HEK293T (cell line): ENCODE measurements around the gene CDHR2.

Source experiments
- ARNT ChIP-seq: fragments of 450-650 bp; IDR thresholded peaks from 2 replicates; pipeline ENCODE4 v1.6.1; 2017; ENCODE audit warnings: mild to moderate bottlenecking
- BHLHE40 ChIP-seq: fragments of 450-650 bp; IDR thresholded peaks from 2 replicates; pipeline ENCODE4 v1.6.1; 2016; ENCODE audit warnings: mild to moderate bottlenecking, moderate library complexity, borderline replicate concordance
- CTBP1 ChIP-seq: fragments of 450-650 bp; IDR thresholded peaks from 2 replicates; pipeline ENCODE4 v1.6.1; 2016; ENCODE audit warnings: borderline replicate concordance
- ELF4 ChIP-seq: fragments of 450-650 bp; IDR thresholded peaks from 2 replicates; pipeline ENCODE4 v1.6.1; 2017; ENCODE audit warnings: antibody characterized with exemption
- FOXA1 ChIP-seq: fragments of 450-650 bp; IDR thresholded peaks from 2 replicates; pipeline ENCODE4 v1.6.1; 2016; ENCODE audit warnings: mild to moderate bottlenecking
- FOXK2 ChIP-seq: fragments of 450-650 bp; IDR thresholded peaks from 2 replicates; pipeline ENCODE4 v1.6.1; 2016; ENCODE audit warnings: mild to moderate bottlenecking
- FOXM1 ChIP-seq: fragments of 450-650 bp; IDR thresholded peaks from 2 replicates; pipeline ENCODE4 v1.6.1; 2017; ENCODE audit warnings: mild to moderate bottlenecking, borderline replicate concordance
- HDGF ChIP-seq: fragments of 450-650 bp; IDR thresholded peaks from 2 replicates; pipeline ENCODE4 v1.6.1; 2017; ENCODE audit warnings: antibody characterized with exemption, borderline replicate concordance
- L3MBTL2 ChIP-seq: fragments of 450-650 bp; conservative IDR thresholded peaks from 2 replicates; pipeline ENCODE4 v1.6.1; 2016; ENCODE audit warnings: mild to moderate bottlenecking
- LEF1 ChIP-seq: fragments of 450-650 bp; IDR thresholded peaks from 2 replicates; pipeline ENCODE4 v1.6.1; 2017; ENCODE audit warnings: mild to moderate bottlenecking, borderline replicate concordance
- SP1 ChIP-seq: fragments of 450-650 bp; IDR thresholded peaks from 2 replicates; pipeline ENCODE4 v1.6.1; 2017
- SUZ12 ChIP-seq: fragments of 450-650 bp; IDR thresholded peaks from 2 replicates; pipeline ENCODE4 v1.6.1; 2016; ENCODE audit warnings: mild to moderate bottlenecking
- TARDBP ChIP-seq: fragments of 450-650 bp; IDR thresholded peaks from 2 replicates; pipeline ENCODE4 v1.6.1; 2016
- TF ChIP-seq, protein P1 (sequence below): fragments of 450-650 bp; IDR thresholded peaks from 2 replicates; pipeline ENCODE4 v1.6.1; 2016

DNA sequence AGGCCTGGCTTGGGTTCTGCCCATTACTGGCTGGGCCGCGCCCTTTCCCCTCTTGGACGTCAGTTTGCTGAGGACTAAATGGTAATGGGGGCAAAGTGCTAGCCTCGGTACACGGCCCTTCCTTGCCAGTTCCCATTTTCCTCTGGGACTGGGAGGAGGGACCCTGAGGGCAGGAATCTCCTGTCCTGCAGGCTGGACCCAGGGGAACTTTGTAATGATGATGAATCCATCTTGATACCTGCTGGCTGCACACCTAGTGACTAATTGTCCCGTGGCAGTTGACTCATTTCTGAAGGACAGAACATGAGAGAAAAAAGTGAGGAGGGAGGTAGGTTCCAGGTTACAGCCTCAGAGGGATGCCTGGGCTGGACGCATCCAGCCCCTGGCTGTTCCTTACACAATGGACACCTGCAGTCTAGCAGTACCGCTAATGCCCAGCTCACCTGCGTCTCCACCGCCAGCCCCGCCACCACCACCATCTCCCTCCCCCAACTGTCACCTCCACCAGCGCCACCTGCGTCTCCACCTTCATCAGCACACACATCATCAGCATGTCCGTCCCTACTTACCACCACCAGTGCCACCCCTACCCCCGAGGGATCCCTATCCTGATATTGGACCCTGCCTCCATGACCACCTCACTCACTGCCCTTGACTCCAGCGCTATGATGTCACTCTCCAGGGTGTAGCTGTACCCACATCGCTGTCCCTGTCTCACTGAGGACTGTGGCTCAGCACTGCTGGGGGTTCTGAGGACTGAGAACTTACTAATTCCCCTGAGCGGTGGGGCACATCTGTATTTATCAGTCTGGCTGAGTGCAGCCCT lies 4.3 kb downstream of the CDHR2 start:
- TF ChIP-seq FOXA1, result no peak
- TF ChIP-seq SUZ12, result no peak
- TF ChIP-seq, protein P1, sequence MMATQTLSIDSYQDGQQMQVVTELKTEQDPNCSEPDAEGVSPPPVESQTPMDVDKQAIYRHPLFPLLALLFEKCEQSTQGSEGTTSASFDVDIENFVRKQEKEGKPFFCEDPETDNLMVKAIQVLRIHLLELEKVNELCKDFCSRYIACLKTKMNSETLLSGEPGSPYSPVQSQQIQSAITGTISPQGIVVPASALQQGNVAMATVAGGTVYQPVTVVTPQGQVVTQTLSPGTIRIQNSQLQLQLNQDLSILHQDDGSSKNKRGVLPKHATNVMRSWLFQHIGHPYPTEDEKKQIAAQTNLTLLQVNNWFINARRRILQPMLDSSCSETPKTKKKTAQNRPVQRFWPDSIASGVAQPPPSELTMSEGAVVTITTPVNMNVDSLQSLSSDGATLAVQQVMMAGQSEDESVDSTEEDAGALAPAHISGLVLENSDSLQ, result no peak
- no peak for TF ChIP-seq SP1
- TF ChIP-seq LEF1, result no peak
- TF ChIP-seq TARDBP, result no peak
- no peak for TF ChIP-seq FOXM1
- no peak for TF ChIP-seq BHLHE40
- TF ChIP-seq ELF4, result no peak
- no peak for TF ChIP-seq CTBP1
- TF ChIP-seq HDGF, result no peak
- no peak for TF ChIP-seq FOXK2
- no peak for TF ChIP-seq L3MBTL2
- no peak for TF ChIP-seq ARNT
